ENCODE measurements around the gene CST3.
"Not testable (repeated sequence)": the region's sequence is repeated elsewhere in the genome, so short reads cannot be mapped to it uniquely, and the experiment has no call there.

DNA sequence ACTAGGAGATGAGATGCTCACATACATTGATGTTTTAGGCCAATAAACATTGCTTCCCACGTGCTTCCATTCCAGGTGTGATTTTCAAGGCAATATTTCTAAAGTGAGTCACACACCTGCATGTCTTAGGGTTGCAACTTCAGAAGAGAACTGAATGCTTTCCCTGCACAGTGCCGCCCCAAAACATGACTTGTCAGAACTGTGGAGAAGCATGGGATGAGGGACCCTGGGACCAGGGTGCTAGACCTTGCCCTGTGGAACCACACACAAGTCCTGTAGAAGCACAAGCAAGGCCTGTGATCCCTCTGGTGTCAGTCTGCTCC lies 2.0 kb downstream of the CST3 start:
- TF ChIP-seq, protein P1, sequence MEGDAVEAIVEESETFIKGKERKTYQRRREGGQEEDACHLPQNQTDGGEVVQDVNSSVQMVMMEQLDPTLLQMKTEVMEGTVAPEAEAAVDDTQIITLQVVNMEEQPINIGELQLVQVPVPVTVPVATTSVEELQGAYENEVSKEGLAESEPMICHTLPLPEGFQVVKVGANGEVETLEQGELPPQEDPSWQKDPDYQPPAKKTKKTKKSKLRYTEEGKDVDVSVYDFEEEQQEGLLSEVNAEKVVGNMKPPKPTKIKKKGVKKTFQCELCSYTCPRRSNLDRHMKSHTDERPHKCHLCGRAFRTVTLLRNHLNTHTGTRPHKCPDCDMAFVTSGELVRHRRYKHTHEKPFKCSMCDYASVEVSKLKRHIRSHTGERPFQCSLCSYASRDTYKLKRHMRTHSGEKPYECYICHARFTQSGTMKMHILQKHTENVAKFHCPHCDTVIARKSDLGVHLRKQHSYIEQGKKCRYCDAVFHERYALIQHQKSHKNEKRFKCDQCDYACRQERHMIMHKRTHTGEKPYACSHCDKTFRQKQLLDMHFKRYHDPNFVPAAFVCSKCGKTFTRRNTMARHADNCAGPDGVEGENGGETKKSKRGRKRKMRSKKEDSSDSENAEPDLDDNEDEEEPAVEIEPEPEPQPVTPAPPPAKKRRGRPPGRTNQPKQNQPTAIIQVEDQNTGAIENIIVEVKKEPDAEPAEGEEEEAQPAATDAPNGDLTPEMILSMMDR (conservative IDR thresholded peaks at IDR 0.05; ENCODE audit: low read depth, low read length) = not testable (repeated sequence)
- TF ChIP-seq EZH2 (IDR thresholded peaks at IDR 0.05; ENCODE audit: low read length, unreplicated experiment) = not testable (repeated sequence)
